ENCODE data around the gene TTF1. TPM values are rescaled to one million over a fixed set of nuclear protein-coding genes. Genes with fewer than 3 reads are reported as not detected.

TTF1 gene
- total RNA-seq, 4 donors from 2014 or later = 6.4 to 14.2 (median 9.4) TPM

GRCh38 chr9:132441404-132441803, 34.8 kb upstream of the TTF1 start:
- Histone ChIP-seq H3K27me3 (peaks cover 72% of the 10 kb centered on the region), H3K36me3 (no peaks in the 10 kb centered on the region), H3K4me3 (no peak overlapping the region), H3K27ac (no peak overlapping the region), H3K9me3 (no peaks in the 10 kb centered on the region), H3K4me1 (no peaks in the 10 kb centered on the region)
- DNase-seq = no peak
- intact Hi-C loops (cut with DNase I; ENCODE audit: low total_unique reads) (no loop called here), in situ Hi-C loops (cut with MboI; ENCODE audit: low pct_ligation_motif_present in 1 of 4, low pct_unique_long_range_greater_than_20kb in 1 of 4, low sequenced_read_pairs in 3 of 4) (loop anchor here in 1 of 4 donors (25.0 kb wide), 1 partner anchor 304 kb away; no protein-coding TSS in a partner anchor)
- no peak for TF ChIP-seq POLR2A (IDR thresholded peaks at IDR 0.05)
- no peak for TF ChIP-seq POLR2AphosphoS5 (IDR thresholded peaks at IDR 0.05)
- no peak for TF ChIP-seq CTCF (IDR thresholded peaks at IDR 0.05)
- TF ChIP-seq EP300 (IDR thresholded peaks at IDR 0.05; ENCODE audit: low read depth) = no peak
- WGBS, 2 donors (ENCODE audit: low coverage in 1 of 2) = 46% methylated on average over 10 of the region's 10 CpGs; no CpG with 5 or more reads in 1 of the 2 donors

- no peaks in the 10 kb centered on the region for H3K9me3 ChIP-seq
- no peak overlapping the region for H3K27ac ChIP-seq
- intact Hi-C loops (cut with DNase I; ENCODE audit: low total_unique reads) (no loop called here), in situ Hi-C loops (cut with MboI; ENCODE audit: low pct_ligation_motif_present in 1 of 4, low pct_unique_long_range_greater_than_20kb in 1 of 4, low sequenced_read_pairs in 3 of 4) (loop anchor here in 1 of 4 donors (25.0 kb wide), 1 partner anchor 303 kb away; no protein-coding TSS in a partner anchor)
- H3K4me1 ChIP-seq = no peaks in the 10 kb centered on the region
- TF ChIP-seq EP300 (IDR thresholded peaks at IDR 0.05; ENCODE audit: low read depth) (no peak), POLR2AphosphoS5 (IDR thresholded peaks at IDR 0.05) (no peak), CTCF (IDR thresholded peaks at IDR 0.05) (no peak), POLR2A (IDR thresholded peaks at IDR 0.05) (no peak)
- H3K4me3 ChIP-seq = no peak overlapping the region
- no peaks in the 10 kb centered on the region for H3K36me3 ChIP-seq
- 40 to 81% methylated on average over 1 to 6 of the region's 6 CpGs for WGBS, 2 donors (ENCODE audit: low coverage in 1 of 2)
- peaks cover 71% of the 10 kb centered on the region for H3K27me3 ChIP-seq
- DNase-seq = no peak
Measured at GRCh38 chr9:132440735-132441134, 34.1 kb upstream of the TTF1 start.

- Histone ChIP-seq H3K4me3 (no peak overlapping the region), H3K9me3 (no peaks in the 10 kb centered on the region), H3K36me3 (no peaks in the 10 kb centered on the region), H3K27ac (no peak overlapping the region), H3K27me3 (peaks cover 64% of the 10 kb centered on the region), H3K4me1 (no peaks in the 10 kb centered on the region)
- intact Hi-C loops (cut with DNase I; ENCODE audit: low total_unique reads) (no loop called here), in situ Hi-C loops (cut with MboI; ENCODE audit: low pct_ligation_motif_present in 1 of 4, low pct_unique_long_range_greater_than_20kb in 1 of 4, low sequenced_read_pairs in 3 of 4) (loop anchor here in 1 of 4 donors (25.0 kb wide), 1 partner anchor 302 kb away; no protein-coding TSS in a partner anchor)
- no peak for DNase-seq
- TF ChIP-seq POLR2AphosphoS5 (IDR thresholded peaks at IDR 0.05) (no peak), POLR2A (IDR thresholded peaks at IDR 0.05) (no peak), EP300 (IDR thresholded peaks at IDR 0.05; ENCODE audit: low read depth) (no peak), CTCF (IDR thresholded peaks at IDR 0.05) (no peak)
- WGBS, 2 donors (ENCODE audit: low coverage in 1 of 2) = 73% methylated on average over 4 of the region's 4 CpGs; no CpG with 5 or more reads in 1 of the 2 donors
Measured at GRCh38 chr9:132439153-132439552, 32.5 kb upstream of the TTF1 start.

- no peak overlapping the region for H3K27ac ChIP-seq
- no peaks in the 10 kb centered on the region for H3K36me3 ChIP-seq
- in situ Hi-C loops (cut with MboI; ENCODE audit: low pct_ligation_motif_present in 1 of 4, low pct_unique_long_range_greater_than_20kb in 1 of 4, low sequenced_read_pairs in 3 of 4) (loop anchor here in 1 of 4 donors (25.0 kb wide), 1 partner anchor 298 kb away; no protein-coding TSS in a partner anchor), intact Hi-C loops (cut with DNase I; ENCODE audit: low total_unique reads) (no loop called here)
- peaks cover 65% of the 10 kb centered on the region for H3K27me3 ChIP-seq
- no peak overlapping the region for H3K4me3 ChIP-seq
- H3K9me3 ChIP-seq = no peaks in the 10 kb centered on the region
- no peak for DNase-seq
- H3K4me1 ChIP-seq = no peaks in the 10 kb centered on the region
- TF ChIP-seq POLR2AphosphoS5 (IDR thresholded peaks at IDR 0.05) (no peak), POLR2A (IDR thresholded peaks at IDR 0.05) (no peak), CTCF (IDR thresholded peaks at IDR 0.05) (no peak), EP300 (IDR thresholded peaks at IDR 0.05; ENCODE audit: low read depth) (no peak)
- WGBS, 2 donors (ENCODE audit: low coverage in 1 of 2) = 50 to 60% methylated on average over 7 to 10 of the region's 10 CpGs
Measured at GRCh38 chr9:132434881-132435280, 28.2 kb upstream of the TTF1 start.
